ENCODE measurements around the gene TOMM6. TPM values are rescaled to one million over a fixed set of nuclear protein-coding genes. Genes with fewer than 3 reads are reported as not detected.

Gene TOMM6
- total RNA-seq, 1 experiment from 2014 or later: 142 TPM

- no peak for ATAC-seq
- Histone ChIP-seq H3K4me1 (ENCODE audit: insufficient read depth, low read length) (no peaks in the 10 kb centered on the region), H3K79me2 (ENCODE audit: low read length) (no peaks in the 10 kb centered on the region), H3K4me3 (ENCODE audit: low read length) (no peak overlapping the region), H3K27me3 (ENCODE audit: low read length) (no peaks in the 10 kb centered on the region), H3K4me2 (ENCODE audit: low read length) (no peak overlapping the region), H3K9me3 (ENCODE audit: low read length) (no peaks in the 10 kb centered on the region), H4K20me1 (ENCODE audit: low read length) (no peaks in the 10 kb centered on the region), H3K27ac (ENCODE audit: low read length) (no peak overlapping the region), H3K9me2 (replicated peaks; ENCODE audit: low read length) (no peaks in the 10 kb centered on the region), H3F3A (ENCODE audit: low read length, unreplicated experiment) (no peaks in the 10 kb centered on the region), H3K36me3 (ENCODE audit: low read depth, low read length) (no peaks in the 10 kb centered on the region), H3K9ac (ENCODE audit: low read length) (no peak overlapping the region), H2AFZ (ENCODE audit: low read length) (no peak overlapping the region)
- BruUV-seq (replicated peaks): no TSS peak
- DNase-seq: no peak
- intact Hi-C loops (cut with micrococcal nuclease): no loop called here
- ChIA-PET POLR2A (ENCODE audit: unreplicated experiment) (no interaction called here), CTCF (no interaction called here)
- TF ChIP-seq EZH2phosphoT487 (IDR thresholded peaks at IDR 0.05; ENCODE audit: borderline replicate concordance, low read length): no peak
- no peak for TF ChIP-seq CTCF (conservative IDR thresholded peaks at IDR 0.05; ENCODE audit: low read depth, low read length)
- TF ChIP-seq EZH2 (IDR thresholded peaks at IDR 0.05; ENCODE audit: low read length, unreplicated experiment): no peak
Measured at GRCh38 chr6:41818271-41819054, 31.0 kb downstream of the TOMM6 start.

- intact Hi-C loops (cut with micrococcal nuclease): no loop called here
- H3K4me3 ChIP-seq (ENCODE audit: low read length): no peak overlapping the region
- H3K79me2 ChIP-seq (ENCODE audit: low read length): no peaks in the 10 kb centered on the region
- H3F3A ChIP-seq (ENCODE audit: low read length, unreplicated experiment): no peaks in the 10 kb centered on the region
- no peak overlapping the region for H2AFZ ChIP-seq (ENCODE audit: low read length)
- H3K9me3 ChIP-seq (ENCODE audit: low read length): no peaks in the 10 kb centered on the region
- H3K9me2 ChIP-seq (replicated peaks; ENCODE audit: low read length): no peaks in the 10 kb centered on the region
- no peak overlapping the region for H3K9ac ChIP-seq (ENCODE audit: low read length)
- ChIA-PET CTCF (no interaction called here), POLR2A (ENCODE audit: unreplicated experiment) (no interaction called here)
- H3K4me2 ChIP-seq (ENCODE audit: low read length): no peak overlapping the region
- H3K36me3 ChIP-seq (ENCODE audit: low read depth, low read length): no peaks in the 10 kb centered on the region
- TF ChIP-seq CTCF (conservative IDR thresholded peaks at IDR 0.05; ENCODE audit: low read depth, low read length) (no peak), EZH2phosphoT487 (IDR thresholded peaks at IDR 0.05; ENCODE audit: borderline replicate concordance, low read length) (no peak), EZH2 (IDR thresholded peaks at IDR 0.05; ENCODE audit: low read length, unreplicated experiment) (no peak)
- peaks cover 12% of the 10 kb centered on the region for H3K4me1 ChIP-seq (ENCODE audit: insufficient read depth, low read length)
- no peak for DNase-seq
- no peak overlapping the region for H3K27ac ChIP-seq (ENCODE audit: low read length)
- H4K20me1 ChIP-seq (ENCODE audit: low read length): no peaks in the 10 kb centered on the region
- no peak for ATAC-seq
- BruUV-seq (replicated peaks): no TSS peak
- no peaks in the 10 kb centered on the region for H3K27me3 ChIP-seq (ENCODE audit: low read length)
Measured at GRCh38 chr6:41821266-41821665, 33.8 kb downstream of the TOMM6 start.

- ChIA-PET POLR2A (ENCODE audit: unreplicated experiment) (no interaction called here), CTCF (no interaction called here)
- Histone ChIP-seq H3F3A (ENCODE audit: low read length, unreplicated experiment) (no peaks in the 10 kb centered on the region), H3K27ac (ENCODE audit: low read length) (no peak overlapping the region), H3K79me2 (ENCODE audit: low read length) (no peaks in the 10 kb centered on the region), H3K27me3 (ENCODE audit: low read length) (no peaks in the 10 kb centered on the region), H3K4me2 (ENCODE audit: low read length) (no peak overlapping the region), H3K9ac (ENCODE audit: low read length) (no peak overlapping the region), H3K9me2 (replicated peaks; ENCODE audit: low read length) (no peaks in the 10 kb centered on the region), H2AFZ (ENCODE audit: low read length) (no peak overlapping the region), H3K36me3 (ENCODE audit: low read depth, low read length) (no peaks in the 10 kb centered on the region), H4K20me1 (ENCODE audit: low read length) (no peaks in the 10 kb centered on the region), H3K4me3 (ENCODE audit: low read length) (no peak overlapping the region), H3K4me1 (ENCODE audit: insufficient read depth, low read length) (peaks cover 12% of the 10 kb centered on the region), H3K9me3 (ENCODE audit: low read length) (no peaks in the 10 kb centered on the region)
- no peak for TF ChIP-seq EZH2 (IDR thresholded peaks at IDR 0.05; ENCODE audit: low read length, unreplicated experiment)
- no peak for TF ChIP-seq EZH2phosphoT487 (IDR thresholded peaks at IDR 0.05; ENCODE audit: borderline replicate concordance, low read length)
- TF ChIP-seq CTCF (conservative IDR thresholded peaks at IDR 0.05; ENCODE audit: low read depth, low read length): no peak
- no TSS peak for BruUV-seq (replicated peaks)
- intact Hi-C loops (cut with micrococcal nuclease): no loop called here
- ATAC-seq: no peak
- DNase-seq: no peak
Measured at GRCh38 chr6:41822021-41822420, 34.5 kb downstream of the TOMM6 start.
